Umbilical cord (tissue), 2 donors: ENCODE measurements around the gene ACSL5. TPM values are rescaled to one million over a fixed set of nuclear protein-coding genes. Genes with fewer than 3 reads are reported as not detected.
"Not testable (repeated sequence)": the region's sequence is repeated elsewhere in the genome, so short reads cannot be mapped to it uniquely, and the experiment has no call there.

Source experiments
- DNase-seq: peaks from one replicate; pipeline ENCODE4 v3.0.0-alpha.2; 2015; ENCODE audit warnings: low spot score
- total RNA-seq: library from RNA; depleted of rRNA; stranded (reverse); fragments of >200 nt; gene quantifications from one replicate; pipeline ENCODE4 v1.2.3, GENCODE V29; 2014; ENCODE audit warnings: low replicate concordance; ENCODE audit not compliant: insufficient read depth

The ACSL5 gene
- total RNA-seq, 1 donor from 2014 or later, result 3.1 TPM

- no peak for DNase-seq
Measured at GRCh38 chr10:112351146-112351545, 22.8 kb upstream of the ACSL5 start.

- no peak for DNase-seq
Measured at GRCh38 chr10:112352044-112352443, 21.9 kb upstream of the ACSL5 start.

GRCh38 chr10:112353046-112353445, 20.9 kb upstream of the ACSL5 start:
- DNase-seq, result no peak

- DNase-seq, result no peak
Measured at GRCh38 chr10:112356686-112357085, 17.2 kb upstream of the ACSL5 start.

- DNase-seq, result no peak
Measured at GRCh38 chr10:112359606-112360307, 14.2 kb upstream of the ACSL5 start.

- peak; percentile 57 for DNase-seq
Measured at GRCh38 chr10:112360308-112361270, 13.3 kb upstream of the ACSL5 start.

GRCh38 chr10:112361951-112362751, 11.8 kb upstream of the ACSL5 start:
- peak; percentile 74 for DNase-seq

- no peak for DNase-seq
Measured at GRCh38 chr10:112362833-112363232, 11.1 kb upstream of the ACSL5 start.

- DNase-seq, result no peak
Measured at GRCh38 chr10:112363696-112364688, 9.9 kb upstream of the ACSL5 start.

- no peak for DNase-seq
Measured at GRCh38 chr10:112365014-112365432, 8.9 kb upstream of the ACSL5 start.

GRCh38 chr10:112365451-112365850, 8.5 kb upstream of the ACSL5 start:
- no peak for DNase-seq

GRCh38 chr10:112366992-112367391, 6.9 kb upstream of the ACSL5 start:
- no peak for DNase-seq

GRCh38 chr10:112367516-112367915, 6.4 kb upstream of the ACSL5 start:
- no peak for DNase-seq

- no peak for DNase-seq
Measured at GRCh38 chr10:112369495-112370423, 4.2 kb upstream of the ACSL5 start.

GRCh38 chr10:112370424-112370819, 3.5 kb upstream of the ACSL5 start:
- no peak for DNase-seq

GRCh38 chr10:112371326-112371725, 2.6 kb upstream of the ACSL5 start:
- DNase-seq, result not testable (repeated sequence)

- DNase-seq, result not testable (repeated sequence)
Measured at GRCh38 chr10:112372182-112372810, 1.6 kb upstream of the ACSL5 start.

GRCh38 chr10:112374724-112375541, 1.0 kb downstream of the ACSL5 start:
- DNase-seq, result no peak
